Measurements from ENCODE around the gene ARHGAP42.
A peak's percentile ranks its signal among the peaks of the same experiment; 100 is the strongest.

DNA sequence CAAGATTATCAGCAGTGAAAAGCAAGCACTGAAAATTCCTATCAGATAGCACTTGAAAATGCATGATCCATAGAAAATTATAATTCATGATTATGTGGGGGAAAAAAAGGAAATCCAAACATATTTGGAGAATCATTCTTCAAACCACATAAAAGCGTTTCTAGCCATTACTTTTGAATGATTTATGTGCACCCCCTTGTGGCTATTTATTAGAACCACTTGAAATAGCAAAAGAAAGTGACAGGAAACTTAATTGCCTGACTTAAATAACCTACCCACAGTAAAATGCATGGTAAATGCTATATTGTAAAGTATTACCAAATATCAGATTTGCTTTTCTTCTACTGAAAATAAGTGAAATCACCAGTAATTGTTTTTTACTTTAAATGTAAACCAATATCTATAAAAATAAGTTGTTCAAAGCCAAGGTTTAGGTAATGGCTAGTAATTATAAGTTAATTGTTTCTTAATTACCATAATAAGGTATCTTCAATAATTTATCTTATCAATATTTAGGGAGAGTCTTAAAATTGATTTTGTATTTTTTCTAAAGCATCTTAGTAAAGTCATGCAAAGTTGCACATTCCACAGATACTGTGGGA is 168.5 kb downstream of the ARHGAP42 start:
- TF ChIP-seq, protein P1, sequence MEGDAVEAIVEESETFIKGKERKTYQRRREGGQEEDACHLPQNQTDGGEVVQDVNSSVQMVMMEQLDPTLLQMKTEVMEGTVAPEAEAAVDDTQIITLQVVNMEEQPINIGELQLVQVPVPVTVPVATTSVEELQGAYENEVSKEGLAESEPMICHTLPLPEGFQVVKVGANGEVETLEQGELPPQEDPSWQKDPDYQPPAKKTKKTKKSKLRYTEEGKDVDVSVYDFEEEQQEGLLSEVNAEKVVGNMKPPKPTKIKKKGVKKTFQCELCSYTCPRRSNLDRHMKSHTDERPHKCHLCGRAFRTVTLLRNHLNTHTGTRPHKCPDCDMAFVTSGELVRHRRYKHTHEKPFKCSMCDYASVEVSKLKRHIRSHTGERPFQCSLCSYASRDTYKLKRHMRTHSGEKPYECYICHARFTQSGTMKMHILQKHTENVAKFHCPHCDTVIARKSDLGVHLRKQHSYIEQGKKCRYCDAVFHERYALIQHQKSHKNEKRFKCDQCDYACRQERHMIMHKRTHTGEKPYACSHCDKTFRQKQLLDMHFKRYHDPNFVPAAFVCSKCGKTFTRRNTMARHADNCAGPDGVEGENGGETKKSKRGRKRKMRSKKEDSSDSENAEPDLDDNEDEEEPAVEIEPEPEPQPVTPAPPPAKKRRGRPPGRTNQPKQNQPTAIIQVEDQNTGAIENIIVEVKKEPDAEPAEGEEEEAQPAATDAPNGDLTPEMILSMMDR (IDR thresholded peaks at IDR 0.05; ENCODE audit: low read length), result peak; percentile 60
- no peak for TF ChIP-seq EZH2 (IDR thresholded peaks at IDR 0.05; ENCODE audit: borderline replicate concordance, low read length)

All from OCI-LY1 (cell line).